Retinal pigment epithelial cell (primary cell): ENCODE results near the gene EDN2.

Experiments
- DNase-seq: peaks from one replicate; pipeline ENCODE4 v3.0.0-alpha.2; 2010; ENCODE audit warnings: low read depth
- H3K4me3 ChIP-seq: 2 replicates; pipeline ENCODE4 v1.5.1; 2011; ENCODE audit warnings: mild to moderate bottlenecking, low read length, control low read depth, moderate library complexity
- CTCF ChIP-seq: conservative IDR thresholded peaks from 2 replicates; pipeline ENCODE4 v1.5.1; 2011; ENCODE audit warnings: low read depth, low read length, control low read depth, inconsistent platforms

The EDN2 gene

GRCh38 chr1:41473738-41474362 is 10.6 kb downstream of the EDN2 start:
- TF ChIP-seq CTCF, result no peak
- no peak overlapping the region for H3K4me3 ChIP-seq

GRCh38 chr1:41471658-41472057 is 12.8 kb downstream of the EDN2 start:
- no peak for TF ChIP-seq CTCF
- DNase-seq, result no peak
- H3K4me3 ChIP-seq, result no peak overlapping the region

More at GRCh38 chr1:41473738-41474362, 10.6 kb downstream of the EDN2 start:
- no peak for DNase-seq

- DNase-seq, result no peak
Measured at GRCh38 chr1:41469706-41470105, 14.8 kb downstream of the EDN2 start.

GRCh38 chr1:41468122-41468762 is 16.2 kb downstream of the EDN2 start:
- TF ChIP-seq CTCF, result no peak
- DNase-seq, result no peak
- H3K4me3 ChIP-seq, result no peak overlapping the region

More at GRCh38 chr1:41469706-41470105, 14.8 kb downstream of the EDN2 start:
- TF ChIP-seq CTCF, result no peak
- no peak overlapping the region for H3K4me3 ChIP-seq

- no peak overlapping the region for H3K4me3 ChIP-seq
- TF ChIP-seq CTCF, result no peak
- DNase-seq, result no peak
Measured at GRCh38 chr1:41467673-41468072, 16.8 kb downstream of the EDN2 start.

- no peak for DNase-seq
- H3K4me3 ChIP-seq, result no peak overlapping the region
- TF ChIP-seq CTCF, result no peak
Measured at GRCh38 chr1:41466146-41466545, 18.3 kb downstream of the EDN2 start.

DNA sequence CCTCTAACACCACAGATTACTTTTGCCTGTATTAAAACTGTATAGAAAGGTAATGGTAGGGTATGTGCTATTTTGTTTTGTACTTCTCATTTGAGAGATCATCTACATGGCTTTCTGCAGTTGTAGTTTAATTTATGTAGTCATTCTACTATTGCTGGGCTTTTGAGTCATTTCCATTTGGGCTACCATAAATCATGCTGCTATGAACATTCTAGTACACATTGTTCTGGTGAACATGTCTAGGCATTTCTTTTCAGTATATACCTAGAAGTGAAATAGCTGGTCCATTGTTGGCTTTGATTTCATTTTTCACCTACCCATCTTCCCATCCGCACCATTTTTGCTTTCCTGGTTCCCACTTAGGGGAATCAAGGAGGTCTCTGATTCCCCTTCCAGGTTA is 18.7 kb downstream of the EDN2 start:
- TF ChIP-seq CTCF, result no peak
- H3K4me3 ChIP-seq, result no peak overlapping the region
- DNase-seq, result no peak
